ENCODE results near the gene LMO4.
A peak's percentile ranks its signal among the peaks of the same experiment; 100 is the strongest.

Gene LMO4

DNA sequence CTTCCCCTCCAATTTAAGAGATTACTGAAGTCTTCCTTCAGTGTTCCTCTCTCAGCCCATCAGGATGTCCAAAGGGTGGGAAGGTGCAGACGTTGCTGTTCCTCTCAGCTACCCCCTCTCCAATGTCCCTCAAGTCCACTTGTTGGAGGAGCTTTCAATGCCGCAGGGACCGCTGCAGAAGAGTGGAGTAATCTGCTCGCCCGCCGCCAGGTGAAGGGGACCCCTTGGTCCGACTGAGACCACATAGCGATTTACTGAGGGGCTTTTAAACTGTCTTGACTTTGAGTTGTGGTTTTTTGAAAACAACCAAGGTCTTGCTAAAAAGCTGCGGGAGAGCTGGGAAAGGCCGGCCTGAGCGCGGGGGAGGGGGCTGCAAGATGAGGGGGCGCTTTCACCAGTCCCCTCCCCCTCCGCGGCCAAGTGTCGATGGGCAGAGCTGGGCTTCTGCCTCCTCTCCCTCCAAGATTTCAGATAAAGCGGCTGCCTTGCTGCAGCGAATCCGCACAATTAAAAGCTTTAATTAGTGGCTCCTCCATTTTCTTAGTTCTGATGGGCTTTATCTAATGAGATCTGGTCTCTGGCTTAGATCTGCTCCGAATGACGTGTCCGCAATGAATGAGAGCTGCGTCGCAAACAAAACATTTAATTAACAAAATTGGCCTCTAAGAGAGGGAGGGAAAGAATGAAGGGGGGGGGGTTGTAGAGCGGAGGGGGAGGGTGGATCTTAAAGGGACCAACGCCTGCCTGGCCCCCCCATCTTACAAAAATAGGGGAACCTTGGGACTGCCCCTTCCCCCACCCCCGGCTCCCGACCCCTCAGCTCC is 5.9 kb downstream of the LMO4 start:
- TF ChIP-seq, protein P1, sequence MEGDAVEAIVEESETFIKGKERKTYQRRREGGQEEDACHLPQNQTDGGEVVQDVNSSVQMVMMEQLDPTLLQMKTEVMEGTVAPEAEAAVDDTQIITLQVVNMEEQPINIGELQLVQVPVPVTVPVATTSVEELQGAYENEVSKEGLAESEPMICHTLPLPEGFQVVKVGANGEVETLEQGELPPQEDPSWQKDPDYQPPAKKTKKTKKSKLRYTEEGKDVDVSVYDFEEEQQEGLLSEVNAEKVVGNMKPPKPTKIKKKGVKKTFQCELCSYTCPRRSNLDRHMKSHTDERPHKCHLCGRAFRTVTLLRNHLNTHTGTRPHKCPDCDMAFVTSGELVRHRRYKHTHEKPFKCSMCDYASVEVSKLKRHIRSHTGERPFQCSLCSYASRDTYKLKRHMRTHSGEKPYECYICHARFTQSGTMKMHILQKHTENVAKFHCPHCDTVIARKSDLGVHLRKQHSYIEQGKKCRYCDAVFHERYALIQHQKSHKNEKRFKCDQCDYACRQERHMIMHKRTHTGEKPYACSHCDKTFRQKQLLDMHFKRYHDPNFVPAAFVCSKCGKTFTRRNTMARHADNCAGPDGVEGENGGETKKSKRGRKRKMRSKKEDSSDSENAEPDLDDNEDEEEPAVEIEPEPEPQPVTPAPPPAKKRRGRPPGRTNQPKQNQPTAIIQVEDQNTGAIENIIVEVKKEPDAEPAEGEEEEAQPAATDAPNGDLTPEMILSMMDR (IDR thresholded peaks at IDR 0.05) = peak; percentile 38
- Mint-ChIP-seq H3K4me1 (peaks cover 74% of the 10 kb centered on the region), H3K27me3 (ENCODE audit: low read depth, poor library complexity) (no peaks in the 10 kb centered on the region), H3K36me3 (ENCODE audit: low read depth) (peaks cover 34% of the 10 kb centered on the region), H3K4me3 (peak overlapping the region; percentile 95), H3K27ac (peak overlapping the region; percentile 70), H3K9me3 (no peaks in the 10 kb centered on the region)
- peak; percentile 74 for DNase-seq

DNA sequence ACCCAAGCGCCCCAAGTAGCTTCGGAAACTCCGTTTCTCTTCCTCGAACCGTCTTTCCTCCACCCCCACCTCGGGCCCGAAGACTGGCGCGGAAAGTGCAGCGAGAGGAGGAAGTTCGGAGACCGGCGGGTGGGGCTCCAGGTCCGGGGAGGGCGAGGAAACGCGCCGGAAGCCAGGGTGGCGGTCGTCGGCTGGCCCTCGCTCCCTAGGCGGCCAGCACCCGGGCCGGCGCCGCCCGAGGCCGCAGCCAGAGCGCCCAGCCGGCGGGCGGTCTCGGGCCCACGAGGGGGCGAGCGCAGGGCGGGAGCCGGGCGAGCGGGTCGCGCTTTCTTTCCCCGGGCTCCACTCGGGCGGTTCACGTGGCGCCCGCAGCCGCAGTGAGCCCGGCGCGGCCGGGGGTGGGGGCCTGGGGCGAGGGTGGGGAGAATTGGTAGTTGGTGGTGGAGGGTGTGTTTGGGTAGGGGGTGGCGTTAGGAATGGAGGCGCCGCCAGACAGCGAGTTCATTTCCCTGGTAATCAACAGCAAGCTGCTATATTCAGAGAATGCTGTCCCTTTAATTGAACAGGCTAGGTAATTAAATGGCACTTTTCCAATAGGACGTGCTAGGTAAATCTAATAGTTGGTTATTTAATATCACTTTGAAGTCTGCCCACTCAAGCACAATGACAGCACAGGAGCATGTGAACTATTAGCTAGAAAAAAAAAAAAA is 6.7 kb downstream of the LMO4 start:
- Mint-ChIP-seq H3K27ac (peak overlapping the region; percentile 64), H3K4me3 (peak overlapping the region; percentile 95), H3K36me3 (ENCODE audit: low read depth) (peaks cover 41% of the 10 kb centered on the region), H3K9me3 (no peaks in the 10 kb centered on the region), H3K27me3 (ENCODE audit: low read depth, poor library complexity) (no peaks in the 10 kb centered on the region), H3K4me1 (peaks cover 79% of the 10 kb centered on the region)
- TF ChIP-seq, protein P1 (IDR thresholded peaks at IDR 0.05) = no peak
- DNase-seq = peak; percentile 72

DNA sequence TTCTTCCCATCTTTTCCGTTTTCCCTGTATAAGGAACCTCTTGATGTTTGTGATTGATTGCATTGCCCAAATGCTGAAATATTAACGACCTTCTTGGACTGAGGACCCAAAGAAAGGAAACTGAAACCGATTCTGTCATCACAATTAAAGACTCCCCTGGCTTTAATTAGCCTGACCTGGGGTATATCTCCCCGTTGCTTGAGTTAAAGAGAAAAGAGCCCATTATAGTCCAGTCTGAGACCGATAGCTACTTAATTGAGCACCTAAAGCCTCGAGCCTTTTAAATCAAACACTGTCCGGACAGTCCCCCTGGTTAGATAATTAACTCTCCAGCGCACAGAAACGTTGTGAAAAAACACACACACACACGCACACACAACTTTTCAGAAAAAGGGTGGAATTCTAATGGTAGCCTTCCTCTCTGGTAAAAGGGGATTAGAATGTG is 8.0 kb downstream of the LMO4 start:
- peaks cover 79% of the 10 kb centered on the region for H3K4me1 Mint-ChIP-seq
- peak overlapping the region; percentile 83 for H3K4me3 Mint-ChIP-seq
- peaks cover 54% of the 10 kb centered on the region for H3K36me3 Mint-ChIP-seq (ENCODE audit: low read depth)
- H3K27me3 Mint-ChIP-seq (ENCODE audit: low read depth, poor library complexity) = no peaks in the 10 kb centered on the region
- H3K27ac Mint-ChIP-seq = no peak overlapping the region
- no peak for DNase-seq
- TF ChIP-seq, protein P1 (IDR thresholded peaks at IDR 0.05) = no peak
- no peaks in the 10 kb centered on the region for H3K9me3 Mint-ChIP-seq

DNA sequence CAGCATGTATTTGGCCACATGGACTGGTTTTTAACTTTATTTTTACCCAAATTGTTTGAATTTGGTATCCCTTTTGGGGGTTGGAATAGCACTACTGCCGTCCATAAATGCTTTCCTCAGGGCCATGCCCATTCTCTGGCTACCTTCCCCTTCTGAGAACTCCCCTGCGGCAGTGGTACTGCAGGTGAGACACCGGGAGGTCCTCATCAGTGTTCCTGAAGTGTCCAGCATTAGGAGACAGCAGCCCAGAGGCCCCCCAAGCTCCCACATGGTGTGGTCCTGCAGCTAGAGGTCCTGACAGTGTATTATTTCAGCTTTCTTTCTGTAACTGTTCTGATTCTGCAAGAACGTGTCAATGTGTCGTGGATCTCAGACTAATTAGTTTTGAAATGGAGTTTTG is 8.9 kb downstream of the LMO4 start:
- TF ChIP-seq, protein P1 (IDR thresholded peaks at IDR 0.05) = no peak
- Mint-ChIP-seq H3K36me3 (ENCODE audit: low read depth) (peaks cover 56% of the 10 kb centered on the region), H3K9me3 (no peaks in the 10 kb centered on the region), H3K27ac (no peak overlapping the region), H3K4me1 (peaks cover 81% of the 10 kb centered on the region), H3K27me3 (ENCODE audit: low read depth, poor library complexity) (no peaks in the 10 kb centered on the region), H3K4me3 (no peak overlapping the region)
- no peak for DNase-seq

DNA sequence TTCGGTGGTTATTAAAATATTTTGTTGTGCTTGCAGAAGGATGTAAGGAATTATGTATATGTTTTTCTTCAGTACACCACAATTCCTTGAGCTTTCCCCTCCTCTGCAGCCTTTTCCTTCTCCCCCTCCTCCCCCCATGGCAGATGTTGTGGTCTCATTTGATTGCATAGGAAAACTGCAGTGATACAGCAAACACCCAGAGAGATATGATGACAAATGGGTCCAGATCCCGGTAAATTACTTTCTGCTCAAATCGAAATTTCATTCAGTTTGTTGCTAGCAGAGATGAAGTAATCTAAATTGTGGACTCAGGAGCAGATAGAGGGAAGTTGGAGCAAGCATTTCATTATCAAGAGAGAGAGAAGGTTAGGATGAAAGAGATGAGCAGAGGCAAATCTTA is 9.9 kb downstream of the LMO4 start:
- peaks cover 58% of the 10 kb centered on the region for H3K36me3 Mint-ChIP-seq (ENCODE audit: low read depth)
- H3K27me3 Mint-ChIP-seq (ENCODE audit: low read depth, poor library complexity) = no peaks in the 10 kb centered on the region
- TF ChIP-seq, protein P1 (IDR thresholded peaks at IDR 0.05) = no peak
- no peak overlapping the region for H3K4me3 Mint-ChIP-seq
- H3K27ac Mint-ChIP-seq = peak overlapping the region; percentile 1
- no peak for DNase-seq
- H3K9me3 Mint-ChIP-seq = no peaks in the 10 kb centered on the region
- peaks cover 81% of the 10 kb centered on the region for H3K4me1 Mint-ChIP-seq
